ENCODE results near the gene CNTFR. TPM values are rescaled to one million over a fixed set of nuclear protein-coding genes. Genes with fewer than 3 reads are reported as not detected.

CNTFR gene
- total and polyA plus RNA-seq, 10 of the 15 experiments (the other 5 are each of a cell fraction or from before 2014, with no cell fraction given): not detected

DNA sequence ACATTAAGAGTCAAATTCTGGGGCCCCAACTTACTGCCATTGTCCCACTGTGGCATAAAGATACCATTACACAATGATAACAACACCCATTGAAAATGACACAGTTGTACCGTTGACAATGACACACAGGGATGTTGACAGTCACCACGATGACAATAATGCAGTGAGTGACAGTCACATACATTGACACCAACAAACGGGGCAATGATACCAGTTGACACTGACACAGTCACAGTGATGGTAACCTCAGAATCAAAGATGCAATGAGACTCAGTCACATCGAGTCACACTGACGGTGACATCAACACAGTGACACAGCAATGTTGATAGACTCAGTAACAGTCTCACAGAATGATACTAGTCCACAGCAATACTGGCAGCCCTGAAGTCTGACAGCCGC lies 16.9 kb downstream of the CNTFR start:
- Histone ChIP-seq H3K36me3 (ENCODE audit: control insufficient read depth in 2 of 2, insufficient read depth in 2 of 2, low read length in 1 of 2) (no peaks in the 10 kb centered on the region), H3K27me3 (replicated peaks in 1 of 2; ENCODE audit: control insufficient read depth in 2 of 2, insufficient read depth in 2 of 2, low read length in 1 of 2) (peaks cover 5 to 8% of the 10 kb centered on the region in 2 experiments; a peak in 3 of 4 replicates), H3K9ac (ENCODE audit: control insufficient read depth, insufficient read depth, low read length) (no peak overlapping the region), H3K4me3 (no peak overlapping the region), H3K4me2 (ENCODE audit: control insufficient read depth, insufficient read depth) (no peak overlapping the region), H3K9me3 (replicated peaks; ENCODE audit: control insufficient read depth, insufficient read depth, low read length) (no peaks in the 10 kb centered on the region), H4K20me1 (ENCODE audit: control insufficient read depth, insufficient read depth) (peaks cover 3% of the 10 kb centered on the region; the same call in 1 of the 2 replicates), H3K27ac (ENCODE audit: control insufficient read depth, insufficient read depth) (no peak overlapping the region), H2AFZ (ENCODE audit: control insufficient read depth, low read depth, low read length) (no peak overlapping the region), H3K79me2 (ENCODE audit: control insufficient read depth, insufficient read depth, low read length) (no peaks in the 10 kb centered on the region), H3K4me1 (ENCODE audit: control insufficient read depth, insufficient read depth, low read length) (no peaks in the 10 kb centered on the region)
- TF ChIP-seq YY1 (IDR thresholded peaks at IDR 0.05; ENCODE audit: low read depth, low read length) (no peak), TCF7 (IDR thresholded peaks at IDR 0.05; ENCODE audit: borderline replicate concordance) (no peak), MTA3 (IDR thresholded peaks at IDR 0.05; ENCODE audit: borderline replicate concordance, low read length) (no peak), CBX3 (IDR thresholded peaks at IDR 0.05; ENCODE audit: borderline replicate concordance, low read depth) (no peak), NRF1 (conservative IDR thresholded peaks at IDR 0.05; ENCODE audit: low read depth, low read length) (no peak), TARDBP (IDR thresholded peaks at IDR 0.05; ENCODE audit: borderline replicate concordance) (no peak), PML (IDR thresholded peaks at IDR 0.05; ENCODE audit: low read length) (no peak), BACH1 (IDR thresholded peaks at IDR 0.05; ENCODE audit: borderline replicate concordance) (no peak), NBN (IDR thresholded peaks at IDR 0.05) (no peak), STAT1 (conservative IDR thresholded peaks at IDR 0.05) (no peak)
- TF ChIP-seq, protein P1, sequence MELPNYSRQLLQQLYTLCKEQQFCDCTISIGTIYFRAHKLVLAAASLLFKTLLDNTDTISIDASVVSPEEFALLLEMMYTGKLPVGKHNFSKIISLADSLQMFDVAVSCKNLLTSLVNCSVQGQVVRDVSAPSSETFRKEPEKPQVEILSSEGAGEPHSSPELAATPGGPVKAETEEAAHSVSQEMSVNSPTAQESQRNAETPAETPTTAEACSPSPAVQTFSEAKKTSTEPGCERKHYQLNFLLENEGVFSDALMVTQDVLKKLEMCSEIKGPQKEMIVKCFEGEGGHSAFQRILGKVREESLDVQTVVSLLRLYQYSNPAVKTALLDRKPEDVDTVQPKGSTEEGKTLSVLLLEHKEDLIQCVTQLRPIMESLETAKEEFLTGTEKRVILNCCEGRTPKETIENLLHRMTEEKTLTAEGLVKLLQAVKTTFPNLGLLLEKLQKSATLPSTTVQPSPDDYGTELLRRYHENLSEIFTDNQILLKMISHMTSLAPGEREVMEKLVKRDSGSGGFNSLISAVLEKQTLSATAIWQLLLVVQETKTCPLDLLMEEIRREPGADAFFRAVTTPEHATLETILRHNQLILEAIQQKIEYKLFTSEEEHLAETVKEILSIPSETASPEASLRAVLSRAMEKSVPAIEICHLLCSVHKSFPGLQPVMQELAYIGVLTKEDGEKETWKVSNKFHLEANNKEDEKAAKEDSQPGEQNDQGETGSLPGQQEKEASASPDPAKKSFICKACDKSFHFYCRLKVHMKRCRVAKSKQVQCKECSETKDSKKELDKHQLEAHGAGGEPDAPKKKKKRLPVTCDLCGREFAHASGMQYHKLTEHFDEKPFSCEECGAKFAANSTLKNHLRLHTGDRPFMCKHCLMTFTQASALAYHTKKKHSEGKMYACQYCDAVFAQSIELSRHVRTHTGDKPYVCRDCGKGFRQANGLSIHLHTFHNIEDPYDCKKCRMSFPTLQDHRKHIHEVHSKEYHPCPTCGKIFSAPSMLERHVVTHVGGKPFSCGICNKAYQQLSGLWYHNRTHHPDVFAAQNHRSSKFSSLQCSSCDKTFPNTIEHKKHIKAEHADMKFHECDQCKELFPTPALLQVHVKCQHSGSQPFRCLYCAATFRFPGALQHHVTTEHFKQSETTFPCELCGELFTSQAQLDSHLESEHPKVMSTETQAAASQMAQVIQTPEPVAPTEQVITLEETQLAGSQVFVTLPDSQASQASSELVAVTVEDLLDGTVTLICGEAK (IDR thresholded peaks at IDR 0.05; ENCODE audit: borderline replicate concordance): no peak
- TF ChIP-seq, protein P2, sequence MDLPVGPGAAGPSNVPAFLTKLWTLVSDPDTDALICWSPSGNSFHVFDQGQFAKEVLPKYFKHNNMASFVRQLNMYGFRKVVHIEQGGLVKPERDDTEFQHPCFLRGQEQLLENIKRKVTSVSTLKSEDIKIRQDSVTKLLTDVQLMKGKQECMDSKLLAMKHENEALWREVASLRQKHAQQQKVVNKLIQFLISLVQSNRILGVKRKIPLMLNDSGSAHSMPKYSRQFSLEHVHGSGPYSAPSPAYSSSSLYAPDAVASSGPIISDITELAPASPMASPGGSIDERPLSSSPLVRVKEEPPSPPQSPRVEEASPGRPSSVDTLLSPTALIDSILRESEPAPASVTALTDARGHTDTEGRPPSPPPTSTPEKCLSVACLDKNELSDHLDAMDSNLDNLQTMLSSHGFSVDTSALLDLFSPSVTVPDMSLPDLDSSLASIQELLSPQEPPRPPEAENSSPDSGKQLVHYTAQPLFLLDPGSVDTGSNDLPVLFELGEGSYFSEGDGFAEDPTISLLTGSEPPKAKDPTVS (IDR thresholded peaks at IDR 0.05; ENCODE audit: low read depth, low read length): no peak
- TF ChIP-seq, protein P3, sequence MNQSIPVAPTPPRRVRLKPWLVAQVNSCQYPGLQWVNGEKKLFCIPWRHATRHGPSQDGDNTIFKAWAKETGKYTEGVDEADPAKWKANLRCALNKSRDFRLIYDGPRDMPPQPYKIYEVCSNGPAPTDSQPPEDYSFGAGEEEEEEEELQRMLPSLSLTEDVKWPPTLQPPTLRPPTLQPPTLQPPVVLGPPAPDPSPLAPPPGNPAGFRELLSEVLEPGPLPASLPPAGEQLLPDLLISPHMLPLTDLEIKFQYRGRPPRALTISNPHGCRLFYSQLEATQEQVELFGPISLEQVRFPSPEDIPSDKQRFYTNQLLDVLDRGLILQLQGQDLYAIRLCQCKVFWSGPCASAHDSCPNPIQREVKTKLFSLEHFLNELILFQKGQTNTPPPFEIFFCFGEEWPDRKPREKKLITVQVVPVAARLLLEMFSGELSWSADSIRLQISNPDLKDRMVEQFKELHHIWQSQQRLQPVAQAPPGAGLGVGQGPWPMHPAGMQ (IDR thresholded peaks at IDR 0.05; ENCODE audit: borderline replicate concordance): no peak
- TF ChIP-seq, protein P4, sequence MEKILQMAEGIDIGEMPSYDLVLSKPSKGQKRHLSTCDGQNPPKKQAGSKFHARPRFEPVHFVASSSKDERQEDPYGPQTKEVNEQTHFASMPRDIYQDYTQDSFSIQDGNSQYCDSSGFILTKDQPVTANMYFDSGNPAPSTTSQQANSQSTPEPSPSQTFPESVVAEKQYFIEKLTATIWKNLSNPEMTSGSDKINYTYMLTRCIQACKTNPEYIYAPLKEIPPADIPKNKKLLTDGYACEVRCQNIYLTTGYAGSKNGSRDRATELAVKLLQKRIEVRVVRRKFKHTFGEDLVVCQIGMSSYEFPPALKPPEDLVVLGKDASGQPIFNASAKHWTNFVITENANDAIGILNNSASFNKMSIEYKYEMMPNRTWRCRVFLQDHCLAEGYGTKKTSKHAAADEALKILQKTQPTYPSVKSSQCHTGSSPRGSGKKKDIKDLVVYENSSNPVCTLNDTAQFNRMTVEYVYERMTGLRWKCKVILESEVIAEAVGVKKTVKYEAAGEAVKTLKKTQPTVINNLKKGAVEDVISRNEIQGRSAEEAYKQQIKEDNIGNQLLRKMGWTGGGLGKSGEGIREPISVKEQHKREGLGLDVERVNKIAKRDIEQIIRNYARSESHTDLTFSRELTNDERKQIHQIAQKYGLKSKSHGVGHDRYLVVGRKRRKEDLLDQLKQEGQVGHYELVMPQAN (conservative IDR thresholded peaks at IDR 0.05): no peak
- TF ChIP-seq, protein P5, sequence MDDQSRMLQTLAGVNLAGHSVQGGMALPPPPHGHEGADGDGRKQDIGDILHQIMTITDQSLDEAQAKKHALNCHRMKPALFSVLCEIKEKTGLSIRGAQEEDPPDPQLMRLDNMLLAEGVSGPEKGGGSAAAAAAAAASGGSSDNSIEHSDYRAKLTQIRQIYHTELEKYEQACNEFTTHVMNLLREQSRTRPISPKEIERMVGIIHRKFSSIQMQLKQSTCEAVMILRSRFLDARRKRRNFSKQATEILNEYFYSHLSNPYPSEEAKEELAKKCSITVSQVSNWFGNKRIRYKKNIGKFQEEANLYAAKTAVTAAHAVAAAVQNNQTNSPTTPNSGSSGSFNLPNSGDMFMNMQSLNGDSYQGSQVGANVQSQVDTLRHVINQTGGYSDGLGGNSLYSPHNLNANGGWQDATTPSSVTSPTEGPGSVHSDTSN (IDR thresholded peaks at IDR 0.05; ENCODE audit: insufficient replicate concordance, low read depth, low read length): no peak
- ChIA-PET SMC1A (ENCODE audit: uncharacterized antibody, unreplicated experiment) (no interaction called here), POLR2A (no interaction called here), CTCF (no interaction called here), RAD21 (ENCODE audit: unreplicated experiment) (no interaction called here)
- ATAC-seq (no peak), DNase-seq (ENCODE audit: low read depth, low spot score) (no peak), FAIRE-seq (no peak)
- no TSS peak for BruUV-seq (replicated peaks)
- WGBS (ENCODE audit: insufficient coverage, insufficient replicate concordance, low lambda C conversion rate, missing lambda C conversion rate): 37% methylated on average over 6 of the region's 6 CpGs
- intact Hi-C loops (cut with micrococcal nuclease; ENCODE audit: unreplicated experiment): no loop called here
- in situ Hi-C loops (cut with MboI): no loop called here
